IPS-NIHi7 (cell line): ENCODE data around the gene COG5.
A peak's percentile ranks its signal among the peaks of the same experiment; 100 is the strongest.

Experiments
- DNase-seq: peaks from one replicate; pipeline ENCODE4 v3.0.0; 2012; ENCODE audit warnings: mixed read lengths; ENCODE audit errors: extremely low spot score

The COG5 gene

GRCh38 chr7:107394276-107394675, 169.4 kb downstream of the COG5 start:
- DNase-seq = no peak

- DNase-seq = no peak
These were observed 170.9 kb downstream of the COG5 start for GRCh38 chr7:107392830-107393229.

DNA sequence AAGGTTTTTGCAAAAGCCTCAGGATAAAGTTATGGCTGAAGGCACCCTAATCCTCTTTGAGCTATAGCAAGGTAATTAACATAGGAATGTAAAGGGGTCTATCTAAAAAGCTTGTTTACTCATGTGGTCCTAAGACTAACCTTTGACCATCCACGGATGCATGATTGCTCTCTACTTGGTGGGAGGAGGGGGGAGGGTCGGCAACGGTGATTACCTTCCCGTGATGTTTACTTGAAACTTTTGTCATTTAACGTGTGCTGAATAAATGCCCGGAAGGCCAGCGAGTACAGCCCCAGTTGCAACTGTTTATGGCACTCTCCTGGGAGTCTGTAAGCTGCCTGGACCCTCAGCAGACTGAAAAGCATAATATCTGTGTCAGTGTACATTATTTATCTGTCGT, 172.8 kb downstream of the COG5 start:
- no peak for DNase-seq

DNA sequence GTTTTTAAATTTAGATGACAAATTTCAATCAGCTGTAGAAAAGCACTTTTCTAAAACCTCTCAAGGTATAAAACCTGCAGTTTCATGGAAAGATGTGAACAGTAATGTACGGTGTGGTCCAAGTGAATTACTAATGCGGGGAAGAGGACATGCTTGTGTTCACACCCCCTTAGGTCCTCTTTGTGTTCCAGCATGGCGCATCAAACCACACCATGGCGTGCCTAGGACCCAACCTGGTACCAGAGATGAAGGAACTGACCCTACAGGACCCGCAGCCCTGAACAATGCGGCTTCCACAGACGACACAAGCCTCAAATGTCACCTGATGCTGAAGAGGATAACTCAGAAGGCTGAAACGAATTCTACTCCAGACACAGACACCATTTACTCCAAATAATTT, 175.1 kb downstream of the COG5 start:
- DNase-seq = no peak

GRCh38 chr7:107387573-107388219, 176.0 kb downstream of the COG5 start:
- DNase-seq = no peak

- peak; percentile 55 for DNase-seq
These were observed 176.6 kb downstream of the COG5 start for GRCh38 chr7:107387128-107387527.

DNA sequence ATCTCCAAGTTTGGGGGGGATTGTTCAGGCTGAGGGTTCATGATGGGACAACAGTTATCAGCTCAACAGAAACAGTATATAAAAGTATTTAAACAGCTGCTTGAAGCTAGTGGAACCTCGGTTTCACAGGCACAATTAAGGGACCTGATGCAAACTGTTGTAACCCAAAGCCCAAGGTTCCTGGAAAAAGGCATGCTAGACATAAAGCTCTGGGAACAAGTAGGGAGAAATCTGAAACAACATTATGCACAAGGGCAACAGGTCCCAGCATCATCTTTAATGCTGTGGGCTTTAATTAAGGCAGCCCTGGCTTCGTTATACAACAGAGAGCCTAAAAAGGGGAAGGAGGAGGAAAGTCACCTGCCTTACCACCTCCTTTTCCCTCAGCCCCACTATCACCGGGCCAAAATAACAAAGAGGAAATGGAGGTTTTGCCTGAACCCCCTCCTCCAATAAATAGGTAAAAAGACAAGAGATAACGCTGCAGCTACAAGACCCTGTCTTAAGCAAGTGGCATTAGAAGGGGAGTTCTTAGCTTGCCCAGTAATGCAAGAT, 177.1 kb downstream of the COG5 start:
- no peak for DNase-seq

- no peak for DNase-seq
These were observed 179.7 kb downstream of the COG5 start for GRCh38 chr7:107384025-107384424.

- DNase-seq = no peak
These were observed 180.5 kb downstream of the COG5 start for GRCh38 chr7:107383203-107383602.

- DNase-seq = no peak
These were observed 182.3 kb downstream of the COG5 start for GRCh38 chr7:107381453-107381852.

- no peak for DNase-seq
These were observed 190.4 kb downstream of the COG5 start for GRCh38 chr7:107373354-107373753.

GRCh38 chr7:107372298-107372697, 191.4 kb downstream of the COG5 start:
- DNase-seq = no peak

GRCh38 chr7:107370816-107371215, 192.9 kb downstream of the COG5 start:
- DNase-seq = no peak

GRCh38 chr7:107364787-107365186, 198.9 kb downstream of the COG5 start:
- no peak for DNase-seq

DNA sequence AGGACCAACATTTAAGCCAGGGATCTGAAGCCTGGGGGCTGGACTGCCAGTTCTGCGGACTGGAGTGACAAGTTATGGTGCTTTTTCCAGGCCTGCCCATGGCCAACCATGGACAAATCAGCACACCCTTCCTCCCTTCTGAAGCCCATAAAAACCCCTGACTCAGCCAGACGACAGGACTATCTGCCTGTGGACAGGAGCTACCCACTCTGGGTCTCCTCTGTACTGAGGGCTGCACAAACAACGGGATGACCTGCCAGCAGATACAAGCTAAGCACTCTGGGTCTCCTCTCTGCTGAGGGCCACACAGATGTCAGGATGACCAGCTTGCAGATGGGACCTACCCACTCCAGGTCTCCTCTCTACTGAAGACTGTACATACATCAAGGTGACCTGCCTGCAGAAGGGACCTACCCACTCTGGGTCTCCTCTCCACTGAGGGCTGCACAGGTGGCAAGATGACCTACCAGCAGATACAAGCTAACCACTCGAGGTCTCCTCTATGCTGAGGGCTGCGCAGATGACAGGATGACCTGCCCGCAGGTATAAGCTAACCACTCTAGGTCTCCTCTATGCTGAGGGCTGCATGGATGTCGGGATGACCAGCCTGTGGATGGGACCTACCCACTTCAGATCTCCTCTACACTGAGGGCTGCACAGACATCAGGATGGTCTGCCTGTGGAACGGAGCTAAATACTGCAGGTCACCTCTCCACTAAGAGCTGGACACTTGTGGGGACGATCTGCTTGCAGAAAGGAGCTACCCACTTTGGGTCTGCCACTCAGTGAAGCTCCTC, 204.0 kb downstream of the COG5 start:
- DNase-seq = no peak

DNA sequence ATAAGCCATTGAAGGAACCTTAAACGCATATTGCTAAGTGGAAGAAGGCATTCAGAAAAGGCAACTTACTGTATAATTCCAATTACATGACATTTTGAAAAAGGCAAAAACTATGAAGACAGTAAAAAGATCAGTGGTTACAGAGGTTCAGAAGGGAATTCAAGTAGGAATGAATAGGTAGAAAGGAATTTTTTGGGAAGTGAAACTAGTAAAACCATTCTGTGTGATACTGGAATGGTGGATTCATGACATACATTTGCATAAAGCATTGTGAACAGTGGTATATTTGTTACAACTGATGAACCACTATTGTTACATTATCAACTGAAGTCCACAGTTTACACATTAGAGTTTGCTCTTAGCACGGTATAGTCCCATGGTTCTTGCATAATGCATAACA, 208.1 kb downstream of the COG5 start:
- no peak for DNase-seq

DNA sequence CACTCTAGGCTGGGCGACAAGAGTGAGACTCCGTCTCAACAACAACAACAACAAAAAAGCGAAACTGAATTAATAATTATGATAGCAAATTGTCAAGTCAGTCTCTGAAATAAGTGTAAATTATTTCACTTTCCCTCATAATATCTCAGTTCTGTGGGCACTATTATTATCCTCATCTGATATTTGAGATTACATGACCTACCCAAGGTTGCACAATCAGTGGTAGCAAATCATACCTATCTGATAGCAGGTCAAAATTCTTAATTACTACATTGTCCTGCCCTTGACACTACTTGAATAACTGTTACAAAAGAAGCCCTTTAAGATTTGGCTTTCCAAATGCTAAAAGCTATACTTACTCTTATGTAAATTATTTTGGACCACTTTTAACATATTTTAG, 209.1 kb downstream of the COG5 start:
- DNase-seq = no peak

DNA sequence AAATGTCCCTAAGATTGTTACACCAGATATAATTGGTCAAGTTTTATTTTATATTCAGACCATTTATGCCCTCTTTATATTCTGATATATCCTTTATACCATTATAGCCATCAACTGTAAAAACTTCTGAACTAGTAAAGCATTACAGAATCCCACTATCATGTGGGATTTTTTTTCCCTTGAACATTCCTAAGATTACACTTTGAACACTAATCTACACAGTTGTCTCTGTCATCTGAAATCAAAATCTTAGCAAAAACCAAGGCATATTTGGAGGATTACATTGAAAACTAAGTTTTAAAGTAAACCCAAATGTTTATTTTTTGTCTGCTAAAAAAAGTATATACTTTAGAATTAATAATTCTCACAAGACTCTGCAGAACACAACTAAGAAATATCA, 210.0 kb downstream of the COG5 start:
- no peak for DNase-seq

- no peak for DNase-seq
These were observed 217.8 kb downstream of the COG5 start for GRCh38 chr7:107345898-107346297.

DNA sequence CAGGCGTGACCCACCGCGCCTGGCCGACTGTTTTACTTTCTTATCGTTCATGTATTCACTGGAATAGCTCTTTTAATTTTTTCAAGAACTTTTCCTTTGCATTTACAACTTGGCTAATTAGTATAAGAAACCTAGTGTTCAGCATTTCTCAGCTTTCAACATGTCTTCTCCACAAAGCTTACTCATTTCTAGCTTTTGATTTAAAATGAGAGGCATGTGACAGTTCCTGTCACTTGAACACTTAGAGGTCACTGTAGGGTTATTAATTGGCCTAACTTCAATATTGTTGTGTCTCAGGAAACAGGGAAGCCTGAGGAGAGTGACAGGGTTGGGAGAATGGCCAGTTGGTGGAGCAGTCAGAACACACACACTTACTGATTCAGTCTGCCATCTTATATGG, 218.9 kb downstream of the COG5 start:
- DNase-seq = no peak

GRCh38 chr7:107344286-107344685, 219.4 kb downstream of the COG5 start:
- no peak for DNase-seq

DNA sequence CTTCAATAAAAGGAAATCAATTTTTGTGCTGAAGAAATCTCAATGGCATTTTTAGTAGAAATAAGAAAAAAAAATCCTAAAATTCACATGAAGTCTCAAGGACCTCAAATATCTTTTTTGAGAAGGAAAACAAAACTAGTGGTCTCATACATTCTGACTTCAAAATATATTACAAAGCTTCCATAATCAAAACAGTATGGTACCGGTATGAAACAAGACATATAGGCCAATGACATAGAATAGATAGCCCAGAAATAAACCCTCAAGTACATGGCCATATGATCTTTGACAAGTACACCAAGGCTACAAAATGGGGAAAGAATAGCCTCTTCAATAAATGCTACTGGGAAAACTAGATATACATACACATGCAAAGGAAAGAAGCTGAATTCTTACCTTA, 225.6 kb downstream of the COG5 start:
- no peak for DNase-seq
